GM18520 (cell line): ENCODE measurements around the gene GAL3ST2.
"Not testable (repeated sequence)": the region's sequence is repeated elsewhere in the genome, so short reads cannot be mapped to it uniquely, and the experiment has no call there.

Experiments
- ATAC-seq: cut with Tn5 transposase; IDR thresholded peaks from one replicate; pipeline ENCODE4 v1.9.1; 2021; ENCODE audit not compliant: unreplicated experiment

Gene GAL3ST2

GRCh38 chr2:241776336-241777169 is at the start of gene GAL3ST2:
Gene GAL3ST2 (plus strand): TSS chr2:241776822. CDS start chr2:241776956, 134 bp downstream.
- ATAC-seq = no peak

GRCh38 chr2:241728000-241728399 is 48.6 kb upstream of the GAL3ST2 start:
- no peak for ATAC-seq

GRCh38 chr2:241728627-241729026 is 48.0 kb upstream of the GAL3ST2 start:
- no peak for ATAC-seq

GRCh38 chr2:241729868-241730267 is 46.8 kb upstream of the GAL3ST2 start:
- ATAC-seq = no peak

- ATAC-seq = no peak
Measured at GRCh38 chr2:241730671-241731293, 45.8 kb upstream of the GAL3ST2 start.

GRCh38 chr2:241732513-241733186 is 44.0 kb upstream of the GAL3ST2 start:
- not testable (repeated sequence) for ATAC-seq

GRCh38 chr2:241733391-241734207 is 43.0 kb upstream of the GAL3ST2 start:
- ATAC-seq = no peak

GRCh38 chr2:241734208-241734466 is 42.5 kb upstream of the GAL3ST2 start:
- no peak for ATAC-seq

- peak; percentile 50 for ATAC-seq
Measured at GRCh38 chr2:241734467-241735208, 42.0 kb upstream of the GAL3ST2 start, which contains the start of gene D2HGDH. Gene D2HGDH (plus strand): TSS chr2:241734630. CDS start chr2:241735225, 595 bp downstream.

- ATAC-seq = no peak
Measured at GRCh38 chr2:241736111-241736510, 40.5 kb upstream of the GAL3ST2 start.

GRCh38 chr2:241738040-241738686 is 38.5 kb upstream of the GAL3ST2 start:
- ATAC-seq = no peak

GRCh38 chr2:241739177-241739576 is 37.4 kb upstream of the GAL3ST2 start:
- ATAC-seq = no peak

GRCh38 chr2:241739651-241740050 is 37.0 kb upstream of the GAL3ST2 start:
- ATAC-seq = no peak

GRCh38 chr2:241741016-241741415 is 35.6 kb upstream of the GAL3ST2 start:
- no peak for ATAC-seq

GRCh38 chr2:241742320-241742939 is 34.2 kb upstream of the GAL3ST2 start:
- no peak for ATAC-seq

GRCh38 chr2:241743008-241743407 is 33.6 kb upstream of the GAL3ST2 start:
- not testable (repeated sequence) for ATAC-seq

GRCh38 chr2:241743620-241744019 is 33.0 kb upstream of the GAL3ST2 start:
- no peak for ATAC-seq

GRCh38 chr2:241744028-241744754 is 32.4 kb upstream of the GAL3ST2 start:
- ATAC-seq = no peak

GRCh38 chr2:241745276-241745675 is 31.3 kb upstream of the GAL3ST2 start:
- no peak for ATAC-seq
